RCC 7860 (cell line): ENCODE measurements around the gene TPPP.
"Not testable (repeated sequence)": the region's sequence is repeated elsewhere in the genome, so short reads cannot be mapped to it uniquely, and the experiment has no call there.

ENCODE experiments used
- DNase-seq: peaks from one replicate; pipeline ENCODE4 v3.0.0-alpha.2; 2015; ENCODE audit warnings: low spot score
- FAIRE-seq: peaks from 2 replicates; lab custom pipeline; 2012; peaks lifted over from hg19 to GRCh38; lab: Jason Lieb, UNC

Gene TPPP

GRCh38 chr5:695475-695874 is 2.3 kb upstream of the TPPP start:
- FAIRE-seq, DNase-seq: not testable (repeated sequence)

GRCh38 chr5:694042-694431 is 885 bp upstream of the TPPP start:
- not testable (repeated sequence) for DNase-seq, FAIRE-seq

GRCh38 chr5:692529-693041 is 567 bp downstream of the TPPP start:
- not testable (repeated sequence) for FAIRE-seq, DNase-seq

GRCh38 chr5:691817-692528 is 1.2 kb downstream of the TPPP start:
- DNase-seq (no peak), FAIRE-seq (no peak)

- DNase-seq, FAIRE-seq: not testable (repeated sequence)
These were observed 2.1 kb downstream of the TPPP start for GRCh38 chr5:691049-691448.

- DNase-seq, FAIRE-seq: not testable (repeated sequence)
These were observed 2.9 kb downstream of the TPPP start for GRCh38 chr5:690293-690692.

GRCh38 chr5:688348-689010 is 4.7 kb downstream of the TPPP start:
- FAIRE-seq, DNase-seq: not testable (repeated sequence)

- FAIRE-seq, DNase-seq: not testable (repeated sequence)
These were observed 6.2 kb downstream of the TPPP start for GRCh38 chr5:686936-687335.

GRCh38 chr5:686172-686523 is 7.0 kb downstream of the TPPP start:
- not testable (repeated sequence) for DNase-seq, FAIRE-seq

GRCh38 chr5:685262-686171 is 7.6 kb downstream of the TPPP start:
- FAIRE-seq (no peak), DNase-seq (no peak)

GRCh38 chr5:684751-685216 is 8.4 kb downstream of the TPPP start:
- no peak for DNase-seq
- FAIRE-seq: no peak

GRCh38 chr5:683551-684481 is 9.3 kb downstream of the TPPP start:
- DNase-seq: no peak
- FAIRE-seq: no peak

- DNase-seq, FAIRE-seq: not testable (repeated sequence)
These were observed 10.3 kb downstream of the TPPP start for GRCh38 chr5:682651-683358.

- not testable (repeated sequence) for FAIRE-seq
These were observed 10.9 kb downstream of the TPPP start for GRCh38 chr5:682216-682615.

GRCh38 chr5:681317-682191 is 11.6 kb downstream of the TPPP start:
- not testable (repeated sequence) for FAIRE-seq, DNase-seq

More at GRCh38 chr5:682216-682615, 10.9 kb downstream of the TPPP start:
- not testable (repeated sequence) for DNase-seq

- DNase-seq: not testable (repeated sequence)
These were observed 12.3 kb downstream of the TPPP start for GRCh38 chr5:680836-681235.

GRCh38 chr5:680118-680795 is 12.9 kb downstream of the TPPP start:
- not testable (repeated sequence) for DNase-seq, FAIRE-seq

More at GRCh38 chr5:680836-681235, 12.3 kb downstream of the TPPP start:
- FAIRE-seq: not testable (repeated sequence)
